ENCODE results near the gene CNTN5. TPM values are rescaled to one million over a fixed set of nuclear protein-coding genes. Genes with fewer than 3 reads are reported as not detected.

CNTN5 gene
- total RNA-seq, 4 donors from 2014 or later = not detected

DNA sequence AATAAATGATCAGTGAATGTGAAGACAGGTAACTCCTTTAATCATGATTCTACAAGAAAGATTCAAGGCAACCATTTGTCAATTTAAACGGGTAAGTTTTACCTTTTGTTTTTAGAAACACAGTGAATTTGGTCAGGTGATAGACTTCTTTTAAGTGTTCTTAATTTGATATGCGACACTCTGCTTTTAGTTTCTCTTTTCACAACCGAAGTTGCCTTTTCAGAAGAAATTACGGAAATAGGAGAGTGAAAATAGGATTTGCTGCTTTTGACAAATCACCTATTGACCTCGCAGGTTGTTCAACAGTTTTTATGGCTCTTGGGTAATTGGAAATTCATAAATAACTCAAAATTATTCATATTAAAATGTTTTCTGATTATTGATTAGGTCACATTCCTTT is 142.1 kb downstream of the CNTN5 start:
- no peak overlapping the region for H3K27ac ChIP-seq
- no peaks in the 10 kb centered on the region for H3K9me3 ChIP-seq
- no peaks in the 10 kb centered on the region for H3K27me3 ChIP-seq
- TF ChIP-seq EP300 (IDR thresholded peaks at IDR 0.05) (no peak), POLR2AphosphoS5 (IDR thresholded peaks at IDR 0.05) (no peak), POLR2A (IDR thresholded peaks at IDR 0.05) (no peak)
- TF ChIP-seq, protein P1, sequence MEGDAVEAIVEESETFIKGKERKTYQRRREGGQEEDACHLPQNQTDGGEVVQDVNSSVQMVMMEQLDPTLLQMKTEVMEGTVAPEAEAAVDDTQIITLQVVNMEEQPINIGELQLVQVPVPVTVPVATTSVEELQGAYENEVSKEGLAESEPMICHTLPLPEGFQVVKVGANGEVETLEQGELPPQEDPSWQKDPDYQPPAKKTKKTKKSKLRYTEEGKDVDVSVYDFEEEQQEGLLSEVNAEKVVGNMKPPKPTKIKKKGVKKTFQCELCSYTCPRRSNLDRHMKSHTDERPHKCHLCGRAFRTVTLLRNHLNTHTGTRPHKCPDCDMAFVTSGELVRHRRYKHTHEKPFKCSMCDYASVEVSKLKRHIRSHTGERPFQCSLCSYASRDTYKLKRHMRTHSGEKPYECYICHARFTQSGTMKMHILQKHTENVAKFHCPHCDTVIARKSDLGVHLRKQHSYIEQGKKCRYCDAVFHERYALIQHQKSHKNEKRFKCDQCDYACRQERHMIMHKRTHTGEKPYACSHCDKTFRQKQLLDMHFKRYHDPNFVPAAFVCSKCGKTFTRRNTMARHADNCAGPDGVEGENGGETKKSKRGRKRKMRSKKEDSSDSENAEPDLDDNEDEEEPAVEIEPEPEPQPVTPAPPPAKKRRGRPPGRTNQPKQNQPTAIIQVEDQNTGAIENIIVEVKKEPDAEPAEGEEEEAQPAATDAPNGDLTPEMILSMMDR (IDR thresholded peaks at IDR 0.05) = no peak
- H3K4me3 ChIP-seq = no peak overlapping the region
- WGBS = 85% methylated on average over 5 of the region's 5 CpGs
- no peaks in the 10 kb centered on the region for H3K36me3 ChIP-seq
- H3K4me1 ChIP-seq = no peaks in the 10 kb centered on the region
- no peak for DNase-seq (ENCODE audit: low spot score in 2 of 2)

DNA sequence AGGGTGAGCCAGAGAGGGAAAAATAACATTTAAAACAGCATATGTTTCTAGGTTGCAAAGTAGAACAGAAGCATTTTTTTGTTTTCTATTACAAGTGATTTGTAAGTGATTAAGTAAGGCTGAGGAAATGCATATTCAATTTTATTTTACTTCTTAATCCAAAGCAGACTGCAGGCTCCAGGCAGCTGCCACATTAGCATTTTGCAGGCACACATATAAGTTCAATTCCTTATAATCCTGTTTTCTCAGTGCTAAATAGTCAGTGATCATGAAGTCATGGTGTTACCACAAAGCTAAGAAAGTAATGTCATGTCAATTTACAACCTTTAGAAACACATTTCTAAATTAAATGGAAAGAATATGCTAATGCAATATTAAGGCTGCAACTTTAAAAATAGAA is 149.8 kb downstream of the CNTN5 start:
- no peaks in the 10 kb centered on the region for H3K9me3 ChIP-seq
- no peaks in the 10 kb centered on the region for H3K27me3 ChIP-seq
- TF ChIP-seq POLR2A (IDR thresholded peaks at IDR 0.05) (no peak), EP300 (IDR thresholded peaks at IDR 0.05) (no peak), POLR2AphosphoS5 (IDR thresholded peaks at IDR 0.05) (no peak)
- TF ChIP-seq, protein P1 (IDR thresholded peaks at IDR 0.05) = no peak
- H3K4me3 ChIP-seq = no peak overlapping the region
- H3K36me3 ChIP-seq = no peaks in the 10 kb centered on the region
- DNase-seq (ENCODE audit: low spot score in 2 of 2) = no peak
- no peak overlapping the region for H3K27ac ChIP-seq
- no peaks in the 10 kb centered on the region for H3K4me1 ChIP-seq

DNA sequence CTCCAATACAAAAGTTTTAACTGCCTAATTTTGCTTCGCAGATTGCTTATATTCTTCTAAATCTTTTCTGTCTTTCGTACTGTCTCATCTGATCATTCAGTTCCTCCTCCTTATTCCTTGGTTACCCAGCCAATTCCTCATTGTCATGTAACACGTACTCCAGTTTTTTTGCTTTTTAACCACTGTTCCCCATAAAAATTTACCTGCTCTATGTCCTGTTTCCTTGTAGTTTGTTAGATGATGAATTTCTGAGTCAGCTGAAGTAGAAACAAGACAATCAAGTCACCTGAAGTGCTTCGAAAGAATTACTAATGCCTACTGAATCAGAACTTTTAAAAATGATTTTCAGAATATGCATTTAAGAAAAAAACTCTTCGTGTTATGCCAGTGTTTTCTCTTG is 150.6 kb downstream of the CNTN5 start:
- H3K9me3 ChIP-seq = no peaks in the 10 kb centered on the region
- H3K27me3 ChIP-seq = no peaks in the 10 kb centered on the region
- 78% methylated on average over 5 of the region's 5 CpGs for WGBS
- no peak overlapping the region for H3K4me3 ChIP-seq
- H3K4me1 ChIP-seq = no peaks in the 10 kb centered on the region
- DNase-seq (ENCODE audit: low spot score in 2 of 2) = no peak
- H3K27ac ChIP-seq = no peak overlapping the region
- TF ChIP-seq POLR2A (IDR thresholded peaks at IDR 0.05) (no peak), POLR2AphosphoS5 (IDR thresholded peaks at IDR 0.05) (no peak), EP300 (IDR thresholded peaks at IDR 0.05) (no peak)
- TF ChIP-seq, protein P1 (IDR thresholded peaks at IDR 0.05) = no peak
- no peaks in the 10 kb centered on the region for H3K36me3 ChIP-seq

DNA sequence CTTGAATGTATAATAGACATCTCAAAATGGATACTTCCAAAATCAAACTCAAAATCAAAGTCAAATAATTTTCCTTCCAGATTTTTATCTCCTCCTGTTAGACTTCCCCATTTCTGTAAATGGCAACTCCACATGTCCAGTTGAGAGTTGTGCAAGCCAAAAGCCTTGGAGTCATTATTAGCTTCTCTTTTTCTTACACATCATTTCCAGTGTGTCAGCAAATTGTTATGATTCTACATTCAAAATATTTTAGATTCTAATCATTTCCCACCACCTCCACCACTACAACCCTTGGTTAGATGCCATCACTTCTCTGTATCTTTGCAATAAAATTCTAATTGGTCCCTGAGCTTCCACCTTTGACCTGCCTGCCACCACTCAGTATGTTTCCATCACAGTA is 155.7 kb downstream of the CNTN5 start:
- Histone ChIP-seq H3K27me3 (no peaks in the 10 kb centered on the region), H3K4me1 (no peaks in the 10 kb centered on the region), H3K27ac (no peak overlapping the region), H3K36me3 (no peaks in the 10 kb centered on the region), H3K4me3 (no peak overlapping the region), H3K9me3 (no peaks in the 10 kb centered on the region)
- no peak for DNase-seq (ENCODE audit: low spot score in 2 of 2)
- no peak for TF ChIP-seq POLR2AphosphoS5 (IDR thresholded peaks at IDR 0.05)
- TF ChIP-seq, protein P1 (IDR thresholded peaks at IDR 0.05) = no peak
- TF ChIP-seq POLR2A (IDR thresholded peaks at IDR 0.05) = no peak
- TF ChIP-seq EP300 (IDR thresholded peaks at IDR 0.05) = no peak

DNA sequence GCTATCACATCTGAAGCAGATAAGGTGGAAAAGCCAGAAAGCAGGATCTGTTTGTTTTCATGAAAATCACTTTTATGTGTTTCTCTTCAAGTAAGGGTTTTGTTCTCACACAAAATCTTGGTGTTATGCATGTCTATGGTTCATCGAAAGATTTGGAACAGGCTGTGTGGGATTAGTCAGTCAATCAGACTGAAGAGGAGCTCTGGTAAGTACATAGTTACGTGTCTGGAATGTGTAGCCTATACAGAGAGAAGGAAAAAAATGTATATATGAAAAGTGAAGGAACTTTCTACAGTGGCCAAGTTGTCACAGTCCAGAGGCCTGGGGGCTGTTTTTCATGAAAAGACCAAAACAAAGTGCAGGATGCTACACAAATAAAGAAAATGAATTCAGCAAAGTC is 156.7 kb downstream of the CNTN5 start:
- 67% methylated on average over 2 of the region's 2 CpGs for WGBS
- no peak overlapping the region for H3K27ac ChIP-seq
- no peak for DNase-seq (ENCODE audit: low spot score in 2 of 2)
- H3K4me3 ChIP-seq = no peak overlapping the region
- TF ChIP-seq, protein P1 (IDR thresholded peaks at IDR 0.05) = no peak
- no peak for TF ChIP-seq EP300 (IDR thresholded peaks at IDR 0.05)
- no peaks in the 10 kb centered on the region for H3K27me3 ChIP-seq
- H3K4me1 ChIP-seq = no peaks in the 10 kb centered on the region
- no peaks in the 10 kb centered on the region for H3K9me3 ChIP-seq
- H3K36me3 ChIP-seq = no peaks in the 10 kb centered on the region

Measured in suprapubic skin (tissue), 4 donors.